WTC11 (cell line): Measurements from ENCODE around the gene FRMD5. TPM values are rescaled to one million over a fixed set of nuclear protein-coding genes. Genes with fewer than 3 reads are reported as not detected.

Experiments used
- ATAC-seq: fragments of 200-7000 bp; cut with Tn5 transposase; 2 replicates; pipeline ENCODE4 v1.10.0; 2021; ENCODE audit warnings: mild to moderate bottlenecking, moderate library complexity
- CTCF ChIA-PET: fragments of 300-600 bp; sonication (Branson Sonifier 250); formaldehyde crosslinking; loops from one replicate; lab custom pipeline; 2021; ENCODE audit warnings: antibody characterized with exemption; lab: Charles Lee
- POLR2A ChIA-PET: fragments of 350-600 bp; sonication (Branson Sonifier 250); formaldehyde crosslinking; loops from one replicate; lab custom pipeline; 2021; ENCODE audit warnings: antibody characterized with exemption; lab: Charles Lee
- DNase-seq: peaks from one replicate; pipeline ENCODE4 v3.0.0; 2021; ENCODE audit warnings: low spot score
- H3K27ac Mint-ChIP-seq: 2 replicates; pipeline ENCODE4 v1.8.0; 2021; ENCODE audit warnings: mixed read lengths
- H3K27me3 Mint-ChIP-seq: 2 replicates; pipeline ENCODE4 v1.8.0; 2021; ENCODE audit warnings: low read depth, mild to moderate bottlenecking, moderate library complexity, mixed read lengths
- H3K36me3 Mint-ChIP-seq: 2 replicates; pipeline ENCODE4 v1.8.0; 2021; ENCODE audit warnings: mixed read lengths
- H3K4me1 Mint-ChIP-seq: 2 replicates; pipeline ENCODE4 v1.8.0; 2022; ENCODE audit warnings: mixed read lengths
- H3K4me3 Mint-ChIP-seq: 2 replicates; pipeline ENCODE4 v1.8.0; 2021; ENCODE audit warnings: mild to moderate bottlenecking, moderate library complexity, mixed read lengths
- H3K9me3 Mint-ChIP-seq: 2 replicates; pipeline ENCODE4 v1.8.0; 2021; ENCODE audit warnings: mixed read lengths
- AFF4 ChIP-seq: sonication (generic); formaldehyde crosslinking; IDR thresholded peaks from 2 replicates; pipeline ENCODE4 v1.8.1; 2023; ENCODE audit warnings: mild to moderate bottlenecking, missing genetic modification reagents, borderline replicate concordance
- FOXJ3 ChIP-seq: sonication (generic); formaldehyde crosslinking; IDR thresholded peaks from 2 replicates; pipeline ENCODE4 v1.9.0; 2021; ENCODE audit warnings: missing genetic modification reagents, mild to moderate bottlenecking, borderline replicate concordance
- FOXP4 ChIP-seq: sonication (generic); formaldehyde crosslinking; IDR thresholded peaks from 2 replicates; pipeline ENCODE4 v1.8.0; 2022; ENCODE audit warnings: mild to moderate bottlenecking, missing genetic modification reagents
- SMAD4 ChIP-seq: sonication (generic); formaldehyde crosslinking; IDR thresholded peaks from 2 replicates; pipeline ENCODE4 v1.8.0; 2022; ENCODE audit warnings: mild to moderate bottlenecking, missing genetic modification reagents
- SOX15 ChIP-seq: fragments of 250-450 bp; sonication (Bioruptor Pico); IDR thresholded peaks from 2 replicates; pipeline ENCODE4 v1.9.0; 2021; ENCODE audit warnings: mild to moderate bottlenecking
- TEAD1 ChIP-seq: sonication (generic); formaldehyde crosslinking; IDR thresholded peaks from 2 replicates; pipeline ENCODE4 v1.8.0; 2022; ENCODE audit warnings: mild to moderate bottlenecking, missing genetic modification reagents
- ZNF232 ChIP-seq: sonication (generic); formaldehyde crosslinking; IDR thresholded peaks from 2 replicates; pipeline ENCODE4 v1.8.0; 2022; ENCODE audit warnings: mild to moderate bottlenecking, missing genetic modification reagents
- total RNA-seq: library from RNA; stranded (reverse); gene quantifications from 3 replicates; pipeline ENCODE4 v1.2.3, GENCODE V29; 2021
- TF ChIP-seq, protein P1 (sequence below): fragments of 200-600 bp; IDR thresholded peaks from 2 replicates; pipeline ENCODE4 v1.8.0; 2022; ENCODE audit warnings: antibody characterized with exemption
- TF ChIP-seq, protein P2 (sequence below): sonication (generic); formaldehyde crosslinking; IDR thresholded peaks from 2 replicates; pipeline ENCODE4 v1.8.0; 2022; ENCODE audit warnings: mild to moderate bottlenecking, missing genetic modification reagents
- TF ChIP-seq, protein P3 (sequence below): sonication (generic); formaldehyde crosslinking; IDR thresholded peaks from 2 replicates; pipeline ENCODE4 v1.8.0; 2022; ENCODE audit warnings: mild to moderate bottlenecking, missing genetic modification reagents

FRMD5 gene
- total RNA-seq, 1 experiment from 2014 or later: 14.1 TPM

- TF ChIP-seq, protein P1, sequence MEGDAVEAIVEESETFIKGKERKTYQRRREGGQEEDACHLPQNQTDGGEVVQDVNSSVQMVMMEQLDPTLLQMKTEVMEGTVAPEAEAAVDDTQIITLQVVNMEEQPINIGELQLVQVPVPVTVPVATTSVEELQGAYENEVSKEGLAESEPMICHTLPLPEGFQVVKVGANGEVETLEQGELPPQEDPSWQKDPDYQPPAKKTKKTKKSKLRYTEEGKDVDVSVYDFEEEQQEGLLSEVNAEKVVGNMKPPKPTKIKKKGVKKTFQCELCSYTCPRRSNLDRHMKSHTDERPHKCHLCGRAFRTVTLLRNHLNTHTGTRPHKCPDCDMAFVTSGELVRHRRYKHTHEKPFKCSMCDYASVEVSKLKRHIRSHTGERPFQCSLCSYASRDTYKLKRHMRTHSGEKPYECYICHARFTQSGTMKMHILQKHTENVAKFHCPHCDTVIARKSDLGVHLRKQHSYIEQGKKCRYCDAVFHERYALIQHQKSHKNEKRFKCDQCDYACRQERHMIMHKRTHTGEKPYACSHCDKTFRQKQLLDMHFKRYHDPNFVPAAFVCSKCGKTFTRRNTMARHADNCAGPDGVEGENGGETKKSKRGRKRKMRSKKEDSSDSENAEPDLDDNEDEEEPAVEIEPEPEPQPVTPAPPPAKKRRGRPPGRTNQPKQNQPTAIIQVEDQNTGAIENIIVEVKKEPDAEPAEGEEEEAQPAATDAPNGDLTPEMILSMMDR: no peak
- TF ChIP-seq AFF4 (CRISPR knock-in tag): no peak
- TF ChIP-seq, protein P2, sequence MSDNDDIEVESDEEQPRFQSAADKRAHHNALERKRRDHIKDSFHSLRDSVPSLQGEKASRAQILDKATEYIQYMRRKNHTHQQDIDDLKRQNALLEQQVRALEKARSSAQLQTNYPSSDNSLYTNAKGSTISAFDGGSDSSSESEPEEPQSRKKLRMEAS: no peak
- no peak for TF ChIP-seq FOXJ3 (CRISPR knock-in tag)
- TF ChIP-seq ZNF232 (CRISPR knock-in tag): no peak
These were observed 289.3 kb downstream of the FRMD5 start (continued) for GRCh38 chr15:43905755-43906154.

DNA sequence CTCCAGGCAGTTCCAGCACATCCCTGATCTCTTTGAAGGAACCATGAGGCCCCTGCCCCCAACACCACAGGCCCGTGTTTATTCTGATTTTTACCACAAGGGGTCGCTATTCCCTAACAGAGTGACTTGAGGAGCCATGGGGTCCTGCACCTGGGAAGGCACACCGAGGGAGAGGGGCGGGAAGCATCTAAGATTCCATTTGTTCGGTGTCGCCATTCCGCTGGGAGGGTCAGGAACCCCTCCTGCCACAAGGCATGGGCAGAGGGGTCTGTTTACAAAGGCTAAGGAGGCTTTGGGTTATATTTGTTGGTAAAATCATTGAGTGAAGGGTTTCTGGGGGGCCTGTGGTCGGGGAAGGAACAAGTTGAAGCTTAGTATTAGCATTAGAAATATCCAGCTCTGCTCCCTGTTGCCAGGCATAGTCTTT is 291.2 kb downstream of the FRMD5 start:
- Mint-ChIP-seq H3K9me3 (no peaks in the 10 kb centered on the region), H3K27ac (no peak overlapping the region; the same call in 1 of the 2 replicates), H3K4me3 (no peak overlapping the region), H3K27me3 (no peaks in the 10 kb centered on the region), H3K36me3 (peaks cover 15% of the 10 kb centered on the region), H3K4me1 (peaks cover 17% of the 10 kb centered on the region)
- TF ChIP-seq SOX15 (CRISPR knock-in tag) (no peak), FOXP4 (0 out of 2 replicates have a peak, but pooled peaks have one; percentile 39), SMAD4 (no peak), TEAD1 (peak; percentile 33; the same call in 1 of the 2 replicates), AFF4 (CRISPR knock-in tag) (no peak)
- TF ChIP-seq, protein P1: peak; percentile 91
- TF ChIP-seq, protein P3, sequence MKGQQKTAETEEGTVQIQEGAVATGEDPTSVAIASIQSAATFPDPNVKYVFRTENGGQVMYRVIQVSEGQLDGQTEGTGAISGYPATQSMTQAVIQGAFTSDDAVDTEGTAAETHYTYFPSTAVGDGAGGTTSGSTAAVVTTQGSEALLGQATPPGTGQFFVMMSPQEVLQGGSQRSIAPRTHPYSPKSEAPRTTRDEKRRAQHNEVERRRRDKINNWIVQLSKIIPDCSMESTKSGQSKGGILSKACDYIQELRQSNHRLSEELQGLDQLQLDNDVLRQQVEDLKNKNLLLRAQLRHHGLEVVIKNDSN (CRISPR knock-in tag): 0 out of 2 replicates have a peak, but pooled peaks have one; percentile 18
- ATAC-seq (peak; percentile 96), DNase-seq (peak; percentile 83)
- ChIA-PET CTCF (interaction anchor here (0.6 to 4.2 kb wide), 30 partner anchors 11 to 598 kb away, joined by 3 to 66 read pairs (median 4); partner anchors contain the start of genes CTDSPL2, FRMD5 and MFAP1), POLR2A (interaction anchor here (0.6 to 1.0 kb wide), 2 partner anchors 14 to 153 kb away, joined by 3 read pairs; no protein-coding TSS in a partner anchor)
